ENCODE measurements around the gene RBBP7.

The RBBP7 gene

GRCh38 chrX:16903274-16904022 lies 33.3 kb upstream of the RBBP7 start:
- DNase-seq (ENCODE audit: low spot score) = no peak
- no peak overlapping the region for H3K4me3 ChIP-seq
- no peak for TF ChIP-seq CTCF (IDR thresholded peaks at IDR 0.05)
- no peak overlapping the region for H3K27ac ChIP-seq

- no peak for DNase-seq (ENCODE audit: low spot score)
- no peak for TF ChIP-seq CTCF (IDR thresholded peaks at IDR 0.05)
- H3K4me3 ChIP-seq = no peak overlapping the region
- no peak overlapping the region for H3K27ac ChIP-seq
These were observed 27.3 kb upstream of the RBBP7 start for GRCh38 chrX:16897445-16897844.

GRCh38 chrX:16892504-16893362 lies 22.6 kb upstream of the RBBP7 start:
- TF ChIP-seq CTCF (IDR thresholded peaks at IDR 0.05) = peak; percentile 78
- Histone ChIP-seq H3K27ac (no peak overlapping the region), H3K4me3 (no peak overlapping the region)
- no peak for DNase-seq (ENCODE audit: low spot score)

- no peak for TF ChIP-seq CTCF (IDR thresholded peaks at IDR 0.05)
- Histone ChIP-seq H3K27ac (no peak overlapping the region), H3K4me3 (no peak overlapping the region)
- DNase-seq (ENCODE audit: low spot score) = no peak
These were observed 15.5 kb upstream of the RBBP7 start for GRCh38 chrX:16885628-16886027.

GRCh38 chrX:16883487-16883804 lies 13.3 kb upstream of the RBBP7 start:
- H3K27ac ChIP-seq = no peak overlapping the region
- H3K4me3 ChIP-seq = no peak overlapping the region
- no peak for TF ChIP-seq CTCF (IDR thresholded peaks at IDR 0.05)
- no peak for DNase-seq (ENCODE audit: low spot score)

- H3K27ac ChIP-seq = peak overlapping the region; percentile 8 to 22
- TF ChIP-seq CTCF (IDR thresholded peaks at IDR 0.05) = peak; percentile 41
- no peak for DNase-seq (ENCODE audit: low spot score)
- peak overlapping the region; percentile 65 for H3K4me3 ChIP-seq
These were observed 12.7 kb upstream of the RBBP7 start for GRCh38 chrX:16882702-16883486.

All from coronary artery (tissue), 2 donors.